Heart right ventricle (tissue), 16 donors: ENCODE measurements around the gene RNF8. TPM values are rescaled to one million over a fixed set of nuclear protein-coding genes. Genes with fewer than 3 reads are reported as not detected.
A peak's percentile ranks its signal among the peaks of the same experiment; 100 is the strongest.

ENCODE experiments used
- ATAC-seq, 8 donors: fragments of 200-7000 bp; cut with Tn5 transposase; one replicate each; pipeline ENCODE4 v1.9.1; 2020; ENCODE audit warnings: mild to moderate bottlenecking in 8 of 8, moderate library complexity in 8 of 8, moderate number of reproducible peaks in 1 of 8
- DNase-seq, 2 donors: peaks; one replicate each; pipeline ENCODE4 v3.0.0-alpha.2; 2020
- H3K27ac ChIP-seq, 10 donors: fragments of 200-600 bp; sonication (generic) in 2 of 10; one replicate each; pipeline versions ENCODE4 v1.5.0 to v1.8.0; 2020 to 2022; ENCODE audit warnings: mild to moderate bottlenecking in 3 of 10
- H3K27me3 ChIP-seq, 7 donors: fragments of 200-600 bp; one replicate each; pipeline ENCODE4 v1.8.0; 2021 to 2022; ENCODE audit warnings: mild to moderate bottlenecking in 2 of 7
- H3K36me3 ChIP-seq, 9 donors: fragments of 200-600 bp; sonication (generic) in 1 of 9; one replicate each; pipeline versions ENCODE4 v1.5.0 to v1.8.0; 2020 to 2022; ENCODE audit warnings: mild to moderate bottlenecking in 2 of 9
- H3K4me1 ChIP-seq, 9 donors: fragments of 200-600 bp; sonication (generic) in 1 of 9; one replicate each; pipeline versions ENCODE4 v1.5.0 to v1.8.0; 2020 to 2022; ENCODE audit warnings: mild to moderate bottlenecking in 4 of 9
- H3K4me3 ChIP-seq, 10 donors: fragments of 200-600 bp; sonication (generic) in 2 of 10; one replicate each; pipeline versions ENCODE4 v1.5.0 to v1.8.0; 2020 to 2022; ENCODE audit warnings: mild to moderate bottlenecking in 7 of 10, moderate library complexity in 2 of 10
- H3K9me3 ChIP-seq, 11 donors: fragments of 200-600 bp in 10 of 11; sonication (generic) in 2 of 11; one replicate each; pipeline versions ENCODE4 v1.5.0 to v1.8.0; 2013 to 2022; ENCODE audit warnings: mild to moderate bottlenecking in 2 of 11, control low read depth in 1 of 11, moderate library complexity in 1 of 11
- CTCF ChIP-seq, 9 donors: fragments of 200-600 bp; sonication (generic) in 2 of 9; IDR thresholded peaks; one replicate each; pipeline versions ENCODE4 v1.5.0 to v1.8.0; 2021 to 2022; ENCODE audit warnings: antibody characterized with exemption in 9 of 9, mild to moderate bottlenecking in 5 of 9, moderate library complexity in 1 of 9
- WGBS, 2 donors: extraction: QIAGEN DNeasy Blood & Tissue Kit; methylation state at CpG; one replicate each; pipeline ENCODE4 v1.1.7; 2013; ENCODE audit warnings: inconsistent platforms in 1 of 2; 5-methylcytosine and 5-hydroxymethylcytosine counted together
- intact Hi-C, 10 donors: fragments of 100-400 bp; cut with DNase I; formaldehyde crosslinking; loops; one replicate each; pipeline versions ENCODE4 v1.11.1 to v1.14.2; 2022
- polyA plus RNA-seq, 2 donors: library from polyadenylated mRNA; stranded (reverse); fragments of 200-250 nt; gene quantifications; one replicate each; pipeline ENCODE4 v1.2.3, GENCODE V29; 2013
- total RNA-seq, 10 donors: library from RNA; stranded (reverse); fragmentation: NEBNext Ultra II Directional in 3 of 10; extraction: Animal tissue kit (Norgen Biotek cat#: 25700) in 3 of 10; gene quantifications; one replicate each; pipeline versions ENCODE4 v1.2.1 to v1.2.4, GENCODE V29; 2021 to 2023
- donor health status: Arrhythmogenic right ventricular cardiomyopathy.
- donor health status: ischemic (EF 13 %, LVEDD 7.1; RV severe dilation, severe dysfunction).
- donor health status: healthy with polysubstance abuse.
- donor health status: DM: no; HTN: yes; CAD: no.
- donor health status: DM: no; HTN: no; CAD: no.
- donor health status: ischemic (EF 25% LVEDD 6.9; RV normal size, moderate dysfunction).
- donor health status: ischemic (EF 25% LVEDD 5.7; RV mildly dilated, moderate dysfunction).
- donor health status: healthy.
- donor health status: DM: yes; HTN: yes; CAD: no.
- donor health status: Ischemic cardiomyopathy.
- donor health status: ischemic (EF 35%, LVEDD 5.7; RV mildly dilated, moderate dysfunction).
- donor health status: nonischemic (EF 11% LVEDD 7.7; RV severe dilation, severe dysfunction).
- donor health status: DM: yes; HTN: yes; CAD: no.
- donor health status: PGD.
- donor health status: ischemic (EF 29% LVEDD 5.4; RV normal size, mild dysfunction).
- donor health status: nonischemic (EF 23%, LVEDD 6.1; RV moderate dilation, normal function).

Gene RNF8
- total and polyA plus RNA-seq, 12 donors, result 9.5 to 17.5 (median 14.4) TPM

DNA sequence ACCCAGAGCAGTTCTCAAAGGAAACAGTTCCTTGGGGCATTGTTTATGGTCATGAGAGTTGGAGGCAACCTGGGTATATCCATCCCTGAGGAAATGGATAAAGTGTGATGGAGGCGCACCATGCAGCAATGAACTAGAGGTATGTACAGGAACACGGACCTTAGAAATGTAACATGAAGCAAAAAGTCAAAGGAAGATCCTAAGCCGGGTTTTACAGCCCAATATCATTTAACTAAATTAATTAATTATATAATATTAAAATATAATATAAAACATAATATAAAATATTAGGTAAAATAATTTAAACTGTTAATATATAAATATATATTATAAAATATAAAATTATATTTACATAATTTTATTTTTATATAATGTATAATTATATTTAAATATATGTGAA lies 44.1 kb upstream of the RNF8 start:
- TF ChIP-seq CTCF (IDR thresholded peaks at IDR 0.05), result no peak
- DNase-seq (no peak), ATAC-seq (no peak)
- H3K27me3 ChIP-seq, result no peaks in the 10 kb centered on the region
- WGBS, 2 donors, result 65 to 66% methylated on average over 3 of the region's 3 CpGs
- intact Hi-C loops, result no loop called here
- peaks cover 0 to 52% (median 18%) of the 10 kb centered on the region in 9 donors for H3K36me3 ChIP-seq
- H3K4me1 ChIP-seq, result peaks cover 0 to 17% (median 0%) of the 10 kb centered on the region in 9 donors
- no peak overlapping the region for H3K4me3 ChIP-seq
- no peak overlapping the region for H3K27ac ChIP-seq
- H3K9me3 ChIP-seq, result no peaks in the 10 kb centered on the region

DNA sequence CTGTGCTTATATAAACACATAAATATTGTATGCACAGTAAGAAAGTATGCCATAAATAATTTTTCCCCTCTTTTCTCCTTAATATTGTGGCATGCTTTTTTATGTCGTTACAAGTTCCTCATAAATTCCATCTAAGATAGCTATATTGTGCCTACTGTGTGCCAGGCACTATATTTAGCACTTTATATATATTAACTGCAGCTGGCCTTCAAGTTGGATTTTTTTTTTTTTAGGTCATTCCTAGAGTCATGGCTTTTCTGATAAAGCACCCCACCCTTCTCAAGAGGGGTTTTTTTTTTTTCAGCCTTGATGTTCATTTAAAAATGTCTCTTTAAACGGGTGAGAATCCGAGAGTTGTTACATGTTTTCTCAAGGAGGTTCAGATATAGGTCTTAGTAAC lies 42.8 kb upstream of the RNF8 start:
- H3K4me3 ChIP-seq, result no peak overlapping the region
- DNase-seq, result no peak
- no peaks in the 10 kb centered on the region for H3K9me3 ChIP-seq
- intact Hi-C loops, result no loop called here
- TF ChIP-seq CTCF (IDR thresholded peaks at IDR 0.05), result no peak
- no peak overlapping the region for H3K27ac ChIP-seq
- peaks cover 0 to 55% (median 26%) of the 10 kb centered on the region in 9 donors for H3K36me3 ChIP-seq
- no peaks in the 10 kb centered on the region for H3K27me3 ChIP-seq
- ATAC-seq, result no peak
- peaks cover 0 to 17% (median 0%) of the 10 kb centered on the region in 9 donors for H3K4me1 ChIP-seq
- WGBS, 2 donors, result 91 to 96% methylated on average over 3 of the region's 3 CpGs

- DNase-seq (no peak), ATAC-seq (no peak)
- Histone ChIP-seq H3K4me1 (peaks cover 0 to 17% (median 0%) of the 10 kb centered on the region in 9 donors), H3K36me3 (peaks cover 0 to 59% (median 36%) of the 10 kb centered on the region in 9 donors), H3K4me3 (no peak overlapping the region), H3K27ac (no peak overlapping the region), H3K27me3 (no peaks in the 10 kb centered on the region), H3K9me3 (no peaks in the 10 kb centered on the region)
- 73 to 78% methylated on average over 2 of the region's 2 CpGs for WGBS, 2 donors
- TF ChIP-seq CTCF (IDR thresholded peaks at IDR 0.05), result no peak
- intact Hi-C loops, result no loop called here
These were observed 41.9 kb upstream of the RNF8 start for GRCh38 chr6:37311741-37312473.

DNA sequence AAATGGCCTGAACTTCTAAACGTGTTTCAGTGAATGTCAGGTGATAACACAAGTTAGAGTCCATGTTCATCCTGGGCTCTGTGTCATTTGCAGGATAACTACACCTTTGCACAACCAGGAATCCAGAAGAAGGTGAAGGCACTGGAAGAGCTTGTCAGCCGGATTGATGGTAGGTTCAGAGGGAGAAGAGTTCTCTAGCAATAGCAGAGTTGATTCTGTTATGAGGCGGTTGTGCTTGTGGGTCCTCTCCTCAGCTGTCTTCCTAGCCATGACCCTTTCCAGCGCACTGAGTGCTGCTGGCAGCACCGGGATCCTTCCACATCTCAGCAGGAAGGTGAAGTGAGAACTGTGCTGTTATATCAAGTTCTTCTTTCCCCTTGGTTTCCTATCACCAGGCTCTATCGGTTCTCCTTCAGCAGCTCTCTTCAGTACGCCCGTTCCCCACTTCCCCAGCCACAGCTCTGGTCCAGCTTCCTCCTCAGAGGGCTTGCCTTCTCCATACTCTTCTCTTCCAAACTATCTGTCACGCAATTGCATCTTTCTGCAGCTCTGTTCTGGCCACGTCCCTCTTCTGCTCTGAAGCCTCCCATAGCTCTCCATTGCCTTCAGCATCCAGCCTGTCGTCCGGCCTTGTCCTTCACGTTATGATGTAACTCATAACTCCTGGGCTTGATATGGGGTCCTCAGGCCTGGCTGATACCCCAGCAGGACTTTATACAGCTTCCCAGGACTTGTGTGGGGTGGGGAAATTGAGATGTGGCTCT lies 39.9 kb upstream of the RNF8 start:
- DNase-seq (no peak), ATAC-seq (peak in 1 of 8 donors; percentile 14)
- intact Hi-C loops, result no loop called here
- H3K9me3 ChIP-seq, result no peaks in the 10 kb centered on the region
- no peak overlapping the region for H3K27ac ChIP-seq
- TF ChIP-seq CTCF (IDR thresholded peaks at IDR 0.05), result no peak
- no peak overlapping the region for H3K4me3 ChIP-seq
- H3K4me1 ChIP-seq, result peaks cover 0 to 11% (median 0%) of the 10 kb centered on the region in 9 donors
- peaks cover 0 to 75% (median 54%) of the 10 kb centered on the region in 9 donors for H3K36me3 ChIP-seq
- no peaks in the 10 kb centered on the region for H3K27me3 ChIP-seq
- WGBS, 2 donors, result 86% methylated on average over 13 of the region's 13 CpGs
